ENCODE data around the gene APOL5.

The APOL5 gene

GRCh38 chr22:35740616-35741015, 22.9 kb downstream of the APOL5 start:
- no peak for DNase-seq

GRCh38 chr22:35742342-35743100, 24.8 kb downstream of the APOL5 start:
- no peak for DNase-seq

- DNase-seq = no peak
Measured at GRCh38 chr22:35743326-35743860, 25.7 kb downstream of the APOL5 start.

- DNase-seq = no peak
Measured at GRCh38 chr22:35746248-35746647, 28.6 kb downstream of the APOL5 start.

- DNase-seq = no peak
Measured at GRCh38 chr22:35746946-35747703, 29.5 kb downstream of the APOL5 start.

GRCh38 chr22:35749808-35750207, 32.1 kb downstream of the APOL5 start:
- no peak for DNase-seq

GRCh38 chr22:35752006-35752862, 34.6 kb downstream of the APOL5 start:
- DNase-seq = no peak

GRCh38 chr22:35752863-35753189, 35.2 kb downstream of the APOL5 start:
- DNase-seq = no peak

- no peak for DNase-seq
Measured at GRCh38 chr22:35754761-35755160, 37.1 kb downstream of the APOL5 start.

GRCh38 chr22:35756722-35757121, 39.0 kb downstream of the APOL5 start:
- DNase-seq = no peak

- no peak for DNase-seq
Measured at GRCh38 chr22:35758394-35758793, 40.7 kb downstream of the APOL5 start.

GRCh38 chr22:35761037-35761436, 43.4 kb downstream of the APOL5 start:
- DNase-seq = peak in 1 of 56 donors; percentile 3

- peak in 1 of 56 donors; percentile 6 for DNase-seq
Measured at GRCh38 chr22:35766654-35767580, 49.2 kb downstream of the APOL5 start.

- DNase-seq = no peak
Measured at GRCh38 chr22:35769974-35770373, 52.3 kb downstream of the APOL5 start.

GRCh38 chr22:35775339-35775738, 57.7 kb downstream of the APOL5 start:
- no peak for DNase-seq

- no peak for DNase-seq
Measured at GRCh38 chr22:35777335-35777975, 59.8 kb downstream of the APOL5 start.

Measured in nucleus accumbens (tissue), 56 donors.